Measurements from ENCODE around the gene SEMA3F.

- TF ChIP-seq, protein P1, sequence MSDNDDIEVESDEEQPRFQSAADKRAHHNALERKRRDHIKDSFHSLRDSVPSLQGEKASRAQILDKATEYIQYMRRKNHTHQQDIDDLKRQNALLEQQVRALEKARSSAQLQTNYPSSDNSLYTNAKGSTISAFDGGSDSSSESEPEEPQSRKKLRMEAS (IDR thresholded peaks at IDR 0.05), result no peak
- TF ChIP-seq, protein P2, sequence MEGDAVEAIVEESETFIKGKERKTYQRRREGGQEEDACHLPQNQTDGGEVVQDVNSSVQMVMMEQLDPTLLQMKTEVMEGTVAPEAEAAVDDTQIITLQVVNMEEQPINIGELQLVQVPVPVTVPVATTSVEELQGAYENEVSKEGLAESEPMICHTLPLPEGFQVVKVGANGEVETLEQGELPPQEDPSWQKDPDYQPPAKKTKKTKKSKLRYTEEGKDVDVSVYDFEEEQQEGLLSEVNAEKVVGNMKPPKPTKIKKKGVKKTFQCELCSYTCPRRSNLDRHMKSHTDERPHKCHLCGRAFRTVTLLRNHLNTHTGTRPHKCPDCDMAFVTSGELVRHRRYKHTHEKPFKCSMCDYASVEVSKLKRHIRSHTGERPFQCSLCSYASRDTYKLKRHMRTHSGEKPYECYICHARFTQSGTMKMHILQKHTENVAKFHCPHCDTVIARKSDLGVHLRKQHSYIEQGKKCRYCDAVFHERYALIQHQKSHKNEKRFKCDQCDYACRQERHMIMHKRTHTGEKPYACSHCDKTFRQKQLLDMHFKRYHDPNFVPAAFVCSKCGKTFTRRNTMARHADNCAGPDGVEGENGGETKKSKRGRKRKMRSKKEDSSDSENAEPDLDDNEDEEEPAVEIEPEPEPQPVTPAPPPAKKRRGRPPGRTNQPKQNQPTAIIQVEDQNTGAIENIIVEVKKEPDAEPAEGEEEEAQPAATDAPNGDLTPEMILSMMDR (IDR thresholded peaks at IDR 0.05; ENCODE audit: low read depth, low read length, missing input control), result no peak
- TF ChIP-seq GABPA (IDR thresholded peaks at IDR 0.05 in 1 of 2, conservative IDR thresholded peaks at IDR 0.05 in 1 of 2) (no peak), JUND (IDR thresholded peaks at IDR 0.05) (no peak), TAF1 (conservative IDR thresholded peaks at IDR 0.05) (no peak), RXRA (IDR thresholded peaks at IDR 0.05) (no peak), RAD21 (IDR thresholded peaks at IDR 0.05) (no peak)
- TF ChIP-seq, protein P3, sequence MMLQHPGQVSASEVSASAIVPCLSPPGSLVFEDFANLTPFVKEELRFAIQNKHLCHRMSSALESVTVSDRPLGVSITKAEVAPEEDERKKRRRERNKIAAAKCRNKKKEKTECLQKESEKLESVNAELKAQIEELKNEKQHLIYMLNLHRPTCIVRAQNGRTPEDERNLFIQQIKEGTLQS (IDR thresholded peaks at IDR 0.05), result no peak
- TF ChIP-seq, protein P4, sequence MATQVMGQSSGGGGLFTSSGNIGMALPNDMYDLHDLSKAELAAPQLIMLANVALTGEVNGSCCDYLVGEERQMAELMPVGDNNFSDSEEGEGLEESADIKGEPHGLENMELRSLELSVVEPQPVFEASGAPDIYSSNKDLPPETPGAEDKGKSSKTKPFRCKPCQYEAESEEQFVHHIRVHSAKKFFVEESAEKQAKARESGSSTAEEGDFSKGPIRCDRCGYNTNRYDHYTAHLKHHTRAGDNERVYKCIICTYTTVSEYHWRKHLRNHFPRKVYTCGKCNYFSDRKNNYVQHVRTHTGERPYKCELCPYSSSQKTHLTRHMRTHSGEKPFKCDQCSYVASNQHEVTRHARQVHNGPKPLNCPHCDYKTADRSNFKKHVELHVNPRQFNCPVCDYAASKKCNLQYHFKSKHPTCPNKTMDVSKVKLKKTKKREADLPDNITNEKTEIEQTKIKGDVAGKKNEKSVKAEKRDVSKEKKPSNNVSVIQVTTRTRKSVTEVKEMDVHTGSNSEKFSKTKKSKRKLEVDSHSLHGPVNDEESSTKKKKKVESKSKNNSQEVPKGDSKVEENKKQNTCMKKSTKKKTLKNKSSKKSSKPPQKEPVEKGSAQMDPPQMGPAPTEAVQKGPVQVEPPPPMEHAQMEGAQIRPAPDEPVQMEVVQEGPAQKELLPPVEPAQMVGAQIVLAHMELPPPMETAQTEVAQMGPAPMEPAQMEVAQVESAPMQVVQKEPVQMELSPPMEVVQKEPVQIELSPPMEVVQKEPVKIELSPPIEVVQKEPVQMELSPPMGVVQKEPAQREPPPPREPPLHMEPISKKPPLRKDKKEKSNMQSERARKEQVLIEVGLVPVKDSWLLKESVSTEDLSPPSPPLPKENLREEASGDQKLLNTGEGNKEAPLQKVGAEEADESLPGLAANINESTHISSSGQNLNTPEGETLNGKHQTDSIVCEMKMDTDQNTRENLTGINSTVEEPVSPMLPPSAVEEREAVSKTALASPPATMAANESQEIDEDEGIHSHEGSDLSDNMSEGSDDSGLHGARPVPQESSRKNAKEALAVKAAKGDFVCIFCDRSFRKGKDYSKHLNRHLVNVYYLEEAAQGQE (IDR thresholded peaks at IDR 0.05), result no peak
These were observed 31.6 kb upstream of the SEMA3F start for GRCh38 chr3:50123394-50124051.

Data from liver (tissue), 3 donors.